Peyer's patch (tissue), 4 donors: ENCODE results near the gene KCTD4. TPM values are rescaled to one million over a fixed set of nuclear protein-coding genes. Genes with fewer than 3 reads are reported as not detected.

ENCODE experiments used
- DNase-seq, 3 donors: peaks; one replicate each; pipeline ENCODE4 v3.0.0-alpha.2; 2017 to 2019
- H3K27ac ChIP-seq, 4 donors: fragments of 200-600 bp; sonication (generic); one replicate each; pipeline ENCODE4 v1.5.1; 2016 to 2019
- H3K27me3 ChIP-seq, 2 donors: fragments of 200-600 bp; sonication (generic); one replicate each; pipeline ENCODE4 v1.5.1; 2019
- H3K36me3 ChIP-seq, 3 donors: fragments of 200-600 bp; sonication (generic); one replicate each; pipeline ENCODE4 v1.5.1; 2016 to 2019
- H3K4me1 ChIP-seq, 4 donors: fragments of 200-600 bp; sonication (generic); one replicate each; pipeline ENCODE4 v1.5.1; 2016 to 2019
- H3K4me3 ChIP-seq, 4 donors: fragments of 200-600 bp; sonication (generic); 1 replicate in 3 of 4; 2 replicates in 1 of 4; pipeline ENCODE4 v1.5.1; 2016 to 2019; ENCODE audit warnings: mild to moderate bottlenecking in 1 of 4
- H3K9me3 ChIP-seq, 4 donors: fragments of 200-600 bp; sonication (generic); one replicate each; pipeline ENCODE4 v1.5.1; 2016 to 2019; ENCODE audit warnings: mild to moderate bottlenecking in 1 of 4
- POLR2A ChIP-seq, 2 donors: fragments of 450-650 bp; IDR thresholded peaks; one replicate each; pipeline ENCODE4 v1.5.1; 2017; ENCODE audit warnings: antibody characterized with exemption in 2 of 2, mild to moderate bottlenecking in 2 of 2, moderate library complexity in 2 of 2
- total RNA-seq, 4 donors: library from RNA; depleted of rRNA; stranded (reverse); fragments of >200 nt; gene quantifications; one replicate each; pipeline ENCODE4 v1.1.0, GENCODE V29; 2016
- TF ChIP-seq, protein P1 (sequence below), 6 experiments: fragments of 450-650 bp in 4 of 6; fragments of 200-600 bp in 2 of 6; sonication (generic) in 1 of 6; IDR thresholded peaks; one replicate each; pipeline ENCODE4 v1.5.1; 2017 to 2019; ENCODE audit warnings: antibody characterized with exemption in 6 of 6, mild to moderate bottlenecking in 3 of 6, moderate library complexity in 1 of 6

The KCTD4 gene
- total RNA-seq, 4 donors from 2014 or later: 0.35 TPM; not detected in 3

DNA sequence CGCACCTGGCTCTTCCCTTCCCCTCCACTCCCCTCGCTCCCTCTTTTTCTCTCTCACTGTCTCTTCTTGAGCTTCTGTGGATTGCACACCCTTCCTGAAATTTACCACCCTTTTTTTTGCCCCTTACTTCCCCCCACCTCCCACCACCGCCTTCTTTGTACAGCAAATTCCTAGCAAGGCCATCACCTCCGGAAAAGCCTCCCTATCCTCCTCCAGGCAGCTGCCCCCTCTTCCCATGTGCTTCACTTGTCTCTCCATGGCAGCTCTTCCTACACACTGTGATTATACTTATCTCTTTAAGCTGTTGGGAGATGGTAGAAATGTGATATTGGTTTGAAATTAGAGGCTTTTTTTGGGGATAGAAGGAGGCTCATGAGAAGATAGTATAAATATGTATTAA is 28.3 kb upstream of the KCTD4 start:
- Histone ChIP-seq H3K36me3 (no peaks in the 10 kb centered on the region), H3K27me3 (no peaks in the 10 kb centered on the region), H3K9me3 (no peaks in the 10 kb centered on the region), H3K4me1 (no peaks in the 10 kb centered on the region), H3K4me3 (no peak overlapping the region), H3K27ac (no peak overlapping the region)
- TF ChIP-seq, protein P1, sequence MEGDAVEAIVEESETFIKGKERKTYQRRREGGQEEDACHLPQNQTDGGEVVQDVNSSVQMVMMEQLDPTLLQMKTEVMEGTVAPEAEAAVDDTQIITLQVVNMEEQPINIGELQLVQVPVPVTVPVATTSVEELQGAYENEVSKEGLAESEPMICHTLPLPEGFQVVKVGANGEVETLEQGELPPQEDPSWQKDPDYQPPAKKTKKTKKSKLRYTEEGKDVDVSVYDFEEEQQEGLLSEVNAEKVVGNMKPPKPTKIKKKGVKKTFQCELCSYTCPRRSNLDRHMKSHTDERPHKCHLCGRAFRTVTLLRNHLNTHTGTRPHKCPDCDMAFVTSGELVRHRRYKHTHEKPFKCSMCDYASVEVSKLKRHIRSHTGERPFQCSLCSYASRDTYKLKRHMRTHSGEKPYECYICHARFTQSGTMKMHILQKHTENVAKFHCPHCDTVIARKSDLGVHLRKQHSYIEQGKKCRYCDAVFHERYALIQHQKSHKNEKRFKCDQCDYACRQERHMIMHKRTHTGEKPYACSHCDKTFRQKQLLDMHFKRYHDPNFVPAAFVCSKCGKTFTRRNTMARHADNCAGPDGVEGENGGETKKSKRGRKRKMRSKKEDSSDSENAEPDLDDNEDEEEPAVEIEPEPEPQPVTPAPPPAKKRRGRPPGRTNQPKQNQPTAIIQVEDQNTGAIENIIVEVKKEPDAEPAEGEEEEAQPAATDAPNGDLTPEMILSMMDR (IDR thresholded peaks at IDR 0.05): no peak
- TF ChIP-seq POLR2A (IDR thresholded peaks at IDR 0.05): no peak
- DNase-seq: no peak

DNA sequence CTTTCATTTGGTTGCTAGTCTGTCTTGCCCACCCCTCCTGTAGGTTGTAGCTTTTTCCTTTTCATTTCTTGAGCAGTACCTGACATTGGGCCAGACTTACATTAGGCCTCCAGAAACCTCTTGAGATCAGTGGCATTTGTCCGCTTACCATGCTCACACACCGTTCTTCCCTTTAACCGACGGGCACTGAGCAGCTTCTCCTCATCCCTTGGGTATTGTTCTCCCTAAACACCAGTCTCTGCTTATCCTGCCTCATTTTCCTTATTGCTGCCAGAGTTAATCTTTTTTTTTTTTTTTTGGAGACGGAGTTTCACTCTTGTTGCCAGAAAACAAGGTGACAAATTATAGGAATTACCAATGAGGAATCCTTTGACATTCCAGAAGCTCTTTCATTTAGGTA is 27.2 kb upstream of the KCTD4 start:
- Histone ChIP-seq H3K4me1 (no peaks in the 10 kb centered on the region), H3K9me3 (no peaks in the 10 kb centered on the region), H3K27me3 (no peaks in the 10 kb centered on the region), H3K36me3 (no peaks in the 10 kb centered on the region), H3K4me3 (no peak overlapping the region), H3K27ac (no peak overlapping the region)
- DNase-seq: no peak
- TF ChIP-seq, protein P1 (IDR thresholded peaks at IDR 0.05): no peak
- TF ChIP-seq POLR2A (IDR thresholded peaks at IDR 0.05): no peak

DNA sequence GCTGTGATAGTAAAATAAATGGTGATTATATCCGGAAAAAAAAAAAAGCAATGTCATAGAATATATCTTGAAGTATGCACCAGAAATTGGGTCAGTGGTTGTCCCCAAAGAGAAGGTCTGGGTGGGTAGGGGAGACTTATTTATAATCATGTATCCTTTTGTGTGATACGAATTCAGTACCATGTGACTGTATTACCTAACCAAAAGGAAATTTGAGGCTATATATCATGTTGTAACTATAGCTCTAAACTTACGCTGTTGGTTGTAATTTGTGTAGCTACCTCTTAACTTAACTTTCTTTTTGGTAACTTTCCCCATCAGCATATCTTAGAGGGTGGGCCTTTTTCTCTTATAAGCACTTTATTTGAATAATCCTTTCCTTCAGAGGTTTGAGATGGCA is 25.2 kb upstream of the KCTD4 start:
- H3K27me3 ChIP-seq: no peaks in the 10 kb centered on the region
- TF ChIP-seq, protein P1 (IDR thresholded peaks at IDR 0.05): no peak
- no peak for TF ChIP-seq POLR2A (IDR thresholded peaks at IDR 0.05)
- H3K9me3 ChIP-seq: no peaks in the 10 kb centered on the region
- H3K4me1 ChIP-seq: no peaks in the 10 kb centered on the region
- DNase-seq: no peak
- H3K27ac ChIP-seq: no peak overlapping the region
- H3K4me3 ChIP-seq: no peak overlapping the region
- H3K36me3 ChIP-seq: no peaks in the 10 kb centered on the region

DNA sequence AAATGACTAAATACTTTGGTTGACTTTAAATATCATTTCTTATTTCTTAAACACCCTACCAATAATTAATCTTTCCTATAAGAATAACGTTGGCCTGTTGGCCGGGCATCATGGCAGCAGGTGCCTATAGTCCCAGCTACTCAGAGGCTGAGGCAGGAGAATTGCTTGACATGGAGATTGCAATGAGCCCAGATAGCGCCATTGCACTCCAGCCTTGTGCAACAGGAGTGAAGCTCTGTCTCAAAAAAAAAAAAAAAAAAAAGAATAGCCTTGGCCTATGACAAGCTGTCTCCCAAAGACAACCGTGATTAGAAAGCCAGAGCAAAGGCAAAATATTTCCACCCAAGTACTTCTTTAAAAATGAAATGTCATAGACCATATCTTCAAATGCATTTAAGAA is 24.5 kb upstream of the KCTD4 start:
- DNase-seq: no peak
- no peaks in the 10 kb centered on the region for H3K4me1 ChIP-seq
- no peak for TF ChIP-seq POLR2A (IDR thresholded peaks at IDR 0.05)
- TF ChIP-seq, protein P1 (IDR thresholded peaks at IDR 0.05): no peak
- no peaks in the 10 kb centered on the region for H3K9me3 ChIP-seq
- no peak overlapping the region for H3K4me3 ChIP-seq
- H3K36me3 ChIP-seq: no peaks in the 10 kb centered on the region
- no peaks in the 10 kb centered on the region for H3K27me3 ChIP-seq
- no peak overlapping the region for H3K27ac ChIP-seq

DNA sequence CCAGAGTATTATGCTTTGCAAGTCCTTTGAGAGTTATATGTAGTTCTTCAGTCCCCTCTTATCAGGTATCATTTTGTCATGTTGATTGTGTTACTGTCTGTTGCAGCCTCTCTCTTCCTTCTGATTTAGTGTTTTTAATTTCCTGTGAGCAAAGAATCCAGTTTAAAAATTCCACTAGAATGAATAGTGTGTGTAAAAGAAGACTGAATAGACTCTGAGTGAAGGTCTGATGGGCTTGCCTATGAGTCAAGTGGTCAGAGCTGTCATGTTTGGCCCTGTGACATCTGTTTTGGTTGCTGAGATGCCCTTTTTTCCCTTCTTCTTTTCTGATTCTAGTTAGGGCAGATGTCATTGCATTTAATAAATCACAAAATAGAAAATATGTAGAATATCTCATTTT is 23.3 kb upstream of the KCTD4 start:
- H3K9me3 ChIP-seq: no peaks in the 10 kb centered on the region
- no peak overlapping the region for H3K4me3 ChIP-seq
- no peaks in the 10 kb centered on the region for H3K27me3 ChIP-seq
- DNase-seq: no peak
- H3K27ac ChIP-seq: no peak overlapping the region
- no peaks in the 10 kb centered on the region for H3K4me1 ChIP-seq
- H3K36me3 ChIP-seq: no peaks in the 10 kb centered on the region
- TF ChIP-seq POLR2A (IDR thresholded peaks at IDR 0.05): no peak
- TF ChIP-seq, protein P1 (IDR thresholded peaks at IDR 0.05): no peak

DNA sequence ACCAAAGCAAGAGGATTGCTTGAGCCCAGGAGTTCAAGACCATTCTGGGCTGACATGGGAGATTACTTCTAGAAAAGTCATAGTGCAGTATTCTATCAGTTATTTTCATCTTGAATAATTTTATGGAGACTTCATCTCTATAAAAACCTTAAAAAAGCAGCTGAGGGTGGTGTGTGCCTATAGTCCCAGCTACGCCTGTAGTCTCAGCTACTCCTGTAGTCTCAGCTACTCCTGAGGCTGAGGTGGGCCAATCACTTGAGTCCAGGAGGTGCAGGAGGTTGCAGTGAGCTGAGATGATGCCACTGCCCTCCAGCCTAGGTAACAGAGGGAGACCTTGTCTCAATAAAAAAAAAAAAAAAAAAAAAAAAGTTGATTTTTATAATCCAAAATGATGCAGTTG is 22.1 kb upstream of the KCTD4 start:
- TF ChIP-seq POLR2A (IDR thresholded peaks at IDR 0.05): no peak
- TF ChIP-seq, protein P1 (IDR thresholded peaks at IDR 0.05): no peak
- no peak overlapping the region for H3K4me3 ChIP-seq
- H3K4me1 ChIP-seq: no peaks in the 10 kb centered on the region
- H3K27ac ChIP-seq: no peak overlapping the region
- H3K9me3 ChIP-seq: no peaks in the 10 kb centered on the region
- no peaks in the 10 kb centered on the region for H3K36me3 ChIP-seq
- H3K27me3 ChIP-seq: no peaks in the 10 kb centered on the region
- DNase-seq: no peak
